Ovary (tissue), 9 donors: ENCODE results near the gene HAPSTR1. TPM values are rescaled to one million over a fixed set of nuclear protein-coding genes. Genes with fewer than 3 reads are reported as not detected.

Source experiments
- DNase-seq, 5 donors: peaks; one replicate each; pipeline ENCODE4 v3.0.0-alpha.2; 2019 to 2020
- H3K27ac ChIP-seq, 2 donors: fragments of 200-600 bp; one replicate each; pipeline versions ENCODE4 v1.5.1 to v1.8.0; 2019 to 2022
- H3K27me3 ChIP-seq: fragments of 200-600 bp; one replicate; pipeline ENCODE4 v1.8.0; 2022
- H3K36me3 ChIP-seq: fragments of 200-600 bp; sonication (generic); one replicate; pipeline ENCODE4 v1.5.1; 2019
- H3K4me1 ChIP-seq: one replicate; pipeline ENCODE4 v1.8.1; 2013; ENCODE audit warnings: mild to moderate bottlenecking, moderate library complexity; ENCODE audit not compliant: insufficient read depth
- H3K4me3 ChIP-seq: fragments of 200-600 bp; sonication (generic); one replicate; pipeline ENCODE4 v1.5.1; 2017
- H3K9me3 ChIP-seq, 2 donors: fragments of 200-600 bp in 1 of 2; sonication (generic) in 1 of 2; one replicate each; pipeline versions ENCODE4 v1.5.1 to v1.8.1; 2013 to 2019; ENCODE audit warnings: mild to moderate bottlenecking in 1 of 2, moderate library complexity in 1 of 2
- CTCF ChIP-seq, 3 donors: fragments of 450-650 bp in 2 of 3; fragments of 200-600 bp in 1 of 3; IDR thresholded peaks; one replicate each; pipeline versions ENCODE4 v1.5.1 to v1.8.0; 2016 to 2022; ENCODE audit warnings: antibody characterized with exemption in 3 of 3, mild to moderate bottlenecking in 1 of 3
- EP300 ChIP-seq: sonication (generic); formaldehyde crosslinking; IDR thresholded peaks from one replicate; pipeline ENCODE4 v1.6.1; 2017; ENCODE audit warnings: antibody characterized with exemption
- POLR2A ChIP-seq: fragments of 450-650 bp; IDR thresholded peaks from one replicate; pipeline ENCODE4 v1.6.1; 2017; ENCODE audit warnings: antibody characterized with exemption, mild to moderate bottlenecking, moderate library complexity
- whole genome bisulfite sequencing, 3 donors: extraction: QIAGEN DNeasy Blood & Tissue Kit in 1 of 3; methylation state at CpG; one replicate each; pipeline versions ENCODE4 v1.1.5 to v1.1.7; 2013 to 2017; 5-methylcytosine and 5-hydroxymethylcytosine counted together
- intact Hi-C, 4 donors: fragments of 100-400 bp; cut with DNase I; formaldehyde crosslinking; loops; one replicate each; pipeline versions ENCODE4 v1.11.0 to v1.15.1; 2022 to 2023
- polyA plus RNA-seq, 2 donors: library from polyadenylated mRNA; stranded (reverse); fragments of 200-250 nt in 1 of 2; fragments of 350-450 nt in 1 of 2; fragmentation: Illumina TruSeq in 1 of 2; extraction: RNeasy Lipid Tissue Mini Kit (QIAGEN cat#74804) in 1 of 2; gene quantifications; one replicate each; pipeline ENCODE4 v1.2.3, GENCODE V29; 2013 to 2014
- total RNA-seq, 7 donors: library from RNA; depleted of rRNA in 2 of 7; stranded (reverse); fragments of >200 nt in 2 of 7; fragmentation: NEBNext Ultra II Directional in 3 of 7; extraction: Animal tissue kit (Norgen Biotek cat#: 25700) in 3 of 7; gene quantifications; one replicate each; pipeline versions ENCODE4 v1.1.0 to v1.2.4, GENCODE V29; 2016 to 2023
- donor health status: DM: no; HTN: no; CAD: no; lungs with moderate emphysema.
- donor health status: DM: no; HTN: no; CAD: no.
- donor health status: Bipolar disorder and iron deficiency.
- donor health status: DM: yes; HTN: yes; CAD: no.
- donor health status: DM: no; HTN: no; CAD: no.
- donor health status: DM: yes; HTN: yes; CAD: no.

The HAPSTR1 gene
- total and polyA plus RNA-seq, 9 donors: 15.7 to 76.1 (median 48.0) TPM

GRCh38 chr16:9123401-9123800 is 32.0 kb downstream of the HAPSTR1 start:
- H3K27ac ChIP-seq: no peak overlapping the region
- no peak overlapping the region for H3K4me3 ChIP-seq
- intact Hi-C loops: no loop called here
- H3K9me3 ChIP-seq: no peaks in the 10 kb centered on the region
- no peak for TF ChIP-seq CTCF (IDR thresholded peaks at IDR 0.05)
- no peak for TF ChIP-seq POLR2A
- no peak for TF ChIP-seq EP300
- no peaks in the 10 kb centered on the region for H3K4me1 ChIP-seq
- DNase-seq: no peak
- H3K36me3 ChIP-seq: no peaks in the 10 kb centered on the region
- 96 to 97% (median 96%) methylated on average over 7 of the region's 7 CpGs for WGBS, 3 donors
- no peaks in the 10 kb centered on the region for H3K27me3 ChIP-seq

GRCh38 chr16:9123871-9124270 is 32.4 kb downstream of the HAPSTR1 start:
- H3K27ac ChIP-seq: no peak overlapping the region
- 70 to 92% (median 90%) methylated on average over 5 of the region's 5 CpGs for WGBS, 3 donors
- H3K36me3 ChIP-seq: no peaks in the 10 kb centered on the region
- TF ChIP-seq POLR2A: no peak
- no peak for TF ChIP-seq EP300
- TF ChIP-seq CTCF (IDR thresholded peaks at IDR 0.05): no peak
- intact Hi-C loops: no loop called here
- H3K9me3 ChIP-seq: no peaks in the 10 kb centered on the region
- H3K4me1 ChIP-seq: no peaks in the 10 kb centered on the region
- DNase-seq: no peak
- no peak overlapping the region for H3K4me3 ChIP-seq
- no peaks in the 10 kb centered on the region for H3K27me3 ChIP-seq

GRCh38 chr16:9124444-9124843 is 33.0 kb downstream of the HAPSTR1 start:
- no peaks in the 10 kb centered on the region for H3K9me3 ChIP-seq
- H3K27me3 ChIP-seq: no peaks in the 10 kb centered on the region
- H3K4me1 ChIP-seq: no peaks in the 10 kb centered on the region
- TF ChIP-seq POLR2A (no peak), EP300 (no peak), CTCF (IDR thresholded peaks at IDR 0.05) (no peak)
- 76 to 87% (median 79%) methylated on average over 7 of the region's 7 CpGs for WGBS, 3 donors
- intact Hi-C loops: no loop called here
- no peaks in the 10 kb centered on the region for H3K36me3 ChIP-seq
- no peak overlapping the region for H3K27ac ChIP-seq
- H3K4me3 ChIP-seq: no peak overlapping the region
- DNase-seq: no peak

- WGBS, 3 donors: 70 to 76% (median 72%) methylated on average over 12 of the region's 12 CpGs
- no peak for DNase-seq
These were observed 33.6 kb downstream of the HAPSTR1 start for GRCh38 chr16:9124908-9125584.

More at GRCh38 chr16:9124908-9125584, 33.6 kb downstream of the HAPSTR1 start:
- no peaks in the 10 kb centered on the region for H3K4me1 ChIP-seq
- no peaks in the 10 kb centered on the region for H3K9me3 ChIP-seq
- H3K36me3 ChIP-seq: no peaks in the 10 kb centered on the region
- no peak for TF ChIP-seq EP300
- no peak for TF ChIP-seq POLR2A
- no peak for TF ChIP-seq CTCF (IDR thresholded peaks at IDR 0.05)
- no peak overlapping the region for H3K27ac ChIP-seq
- H3K27me3 ChIP-seq: no peaks in the 10 kb centered on the region
- intact Hi-C loops: no loop called here
- H3K4me3 ChIP-seq: no peak overlapping the region
